Choroid plexus epithelial cell (primary cell): Measurements from ENCODE around the gene DSG2.

Source experiments
- DNase-seq: peaks from one replicate; pipeline ENCODE4 v3.0.0-alpha.2; 2010; ENCODE audit warnings: low read depth
- H3K4me3 ChIP-seq: 2 replicates; pipeline ENCODE4 v1.5.1; 2011; ENCODE audit warnings: low read depth, mild to moderate bottlenecking, control low read depth, low read length, moderate library complexity
- TF ChIP-seq, protein P1 (sequence below): conservative IDR thresholded peaks from 2 replicates; pipeline ENCODE4 v1.5.1; 2011; ENCODE audit warnings: low read depth, mild to moderate bottlenecking, control low read depth, inconsistent platforms, low read length, moderate library complexity

Gene DSG2

DNA sequence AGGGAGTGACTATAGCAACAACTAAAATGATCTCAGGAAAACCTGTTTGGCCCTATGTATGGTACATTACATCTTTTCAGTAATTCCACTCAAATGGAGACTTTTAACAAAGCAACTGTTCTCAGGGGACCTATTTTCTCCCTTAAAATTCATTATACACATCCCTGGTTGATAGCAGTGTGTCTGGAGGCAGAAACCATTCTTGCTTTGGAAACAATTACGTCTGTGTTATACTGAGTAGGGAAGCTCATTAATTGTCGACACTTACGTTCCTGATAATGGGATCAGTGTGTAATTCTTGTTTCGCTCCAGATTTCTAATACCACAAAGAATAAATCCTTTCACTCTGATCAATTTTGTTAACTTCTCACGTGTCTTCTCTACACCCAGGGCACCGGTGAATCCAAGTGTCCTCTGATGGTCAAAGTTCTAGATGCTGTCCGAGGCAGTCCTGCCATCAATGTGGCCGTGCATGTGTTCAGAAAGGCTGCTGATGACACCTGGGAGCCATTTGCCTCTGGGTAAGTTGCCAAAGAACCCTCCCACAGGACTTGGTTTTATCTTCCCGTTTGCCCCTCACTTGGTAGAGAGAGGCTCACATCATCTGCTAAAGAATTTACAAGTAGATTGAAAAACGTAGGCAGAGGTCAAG lies 94.7 kb downstream of the DSG2 start:
- no peak overlapping the region for H3K4me3 ChIP-seq
- TF ChIP-seq, protein P1, sequence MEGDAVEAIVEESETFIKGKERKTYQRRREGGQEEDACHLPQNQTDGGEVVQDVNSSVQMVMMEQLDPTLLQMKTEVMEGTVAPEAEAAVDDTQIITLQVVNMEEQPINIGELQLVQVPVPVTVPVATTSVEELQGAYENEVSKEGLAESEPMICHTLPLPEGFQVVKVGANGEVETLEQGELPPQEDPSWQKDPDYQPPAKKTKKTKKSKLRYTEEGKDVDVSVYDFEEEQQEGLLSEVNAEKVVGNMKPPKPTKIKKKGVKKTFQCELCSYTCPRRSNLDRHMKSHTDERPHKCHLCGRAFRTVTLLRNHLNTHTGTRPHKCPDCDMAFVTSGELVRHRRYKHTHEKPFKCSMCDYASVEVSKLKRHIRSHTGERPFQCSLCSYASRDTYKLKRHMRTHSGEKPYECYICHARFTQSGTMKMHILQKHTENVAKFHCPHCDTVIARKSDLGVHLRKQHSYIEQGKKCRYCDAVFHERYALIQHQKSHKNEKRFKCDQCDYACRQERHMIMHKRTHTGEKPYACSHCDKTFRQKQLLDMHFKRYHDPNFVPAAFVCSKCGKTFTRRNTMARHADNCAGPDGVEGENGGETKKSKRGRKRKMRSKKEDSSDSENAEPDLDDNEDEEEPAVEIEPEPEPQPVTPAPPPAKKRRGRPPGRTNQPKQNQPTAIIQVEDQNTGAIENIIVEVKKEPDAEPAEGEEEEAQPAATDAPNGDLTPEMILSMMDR, result no peak
- DNase-seq, result no peak

DNA sequence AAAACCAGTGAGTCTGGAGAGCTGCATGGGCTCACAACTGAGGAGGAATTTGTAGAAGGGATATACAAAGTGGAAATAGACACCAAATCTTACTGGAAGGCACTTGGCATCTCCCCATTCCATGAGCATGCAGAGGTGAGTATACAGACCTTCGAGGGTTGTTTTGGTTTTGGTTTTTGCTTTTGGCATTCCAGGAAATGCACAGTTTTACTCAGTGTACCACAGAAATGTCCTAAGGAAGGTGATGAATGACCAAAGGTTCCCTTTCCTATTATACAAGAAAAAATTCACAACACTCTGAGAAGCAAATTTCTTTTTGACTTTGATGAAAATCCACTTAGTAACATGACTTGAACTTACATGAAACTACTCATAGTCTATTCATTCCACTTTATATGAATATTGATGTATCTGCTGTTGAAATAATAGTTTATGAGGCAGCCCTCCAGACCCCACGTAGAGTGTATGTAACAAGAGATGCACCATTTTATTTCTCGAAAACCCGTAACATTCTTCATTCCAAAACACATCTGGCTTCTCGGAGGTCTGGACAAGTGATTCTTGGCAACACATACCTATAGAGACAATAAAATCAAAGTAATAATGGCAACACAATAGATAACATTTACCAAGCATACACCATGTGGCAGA lies 97.3 kb downstream of the DSG2 start:
- TF ChIP-seq, protein P1, result no peak
- no peak for DNase-seq
- H3K4me3 ChIP-seq, result no peak overlapping the region

DNA sequence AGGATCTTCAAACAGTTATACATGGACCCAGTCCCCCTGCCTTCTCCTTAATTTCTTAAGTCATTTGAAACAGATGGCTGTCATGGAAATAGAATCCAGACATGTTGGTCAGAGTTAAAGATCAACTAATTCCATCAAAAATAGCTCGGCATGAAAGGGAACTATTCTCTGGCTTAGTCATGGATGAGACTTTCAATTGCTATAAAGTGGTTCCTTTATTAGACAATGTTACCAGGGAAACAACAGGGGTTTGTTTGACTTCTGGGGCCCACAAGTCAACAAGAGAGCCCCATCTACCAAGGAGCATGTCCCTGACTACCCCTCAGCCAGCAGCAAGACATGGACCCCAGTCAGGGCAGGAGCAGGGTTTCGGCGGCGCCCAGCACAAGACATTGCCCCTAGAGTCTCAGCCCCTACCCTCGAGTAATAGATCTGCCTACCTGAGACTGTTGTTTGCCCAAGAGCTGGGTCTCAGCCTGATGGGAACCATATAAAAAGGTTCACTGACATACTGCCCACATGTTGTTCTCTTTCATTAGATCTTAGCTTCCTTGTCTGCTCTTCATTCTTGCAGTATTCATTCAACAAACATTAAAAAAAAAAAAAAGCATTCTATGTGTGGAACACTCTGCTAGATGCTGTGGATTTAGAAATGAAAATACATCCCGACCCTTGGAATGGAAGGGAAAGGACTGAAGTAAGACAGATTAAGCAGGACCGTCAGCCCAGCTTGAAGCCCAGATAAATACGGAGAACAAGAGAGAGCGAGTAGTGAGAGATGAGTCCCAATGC lies 98.3 kb downstream of the DSG2 start:
- DNase-seq, result peak; percentile 3
- H3K4me3 ChIP-seq, result no peak overlapping the region
- TF ChIP-seq, protein P1, result no peak

DNA sequence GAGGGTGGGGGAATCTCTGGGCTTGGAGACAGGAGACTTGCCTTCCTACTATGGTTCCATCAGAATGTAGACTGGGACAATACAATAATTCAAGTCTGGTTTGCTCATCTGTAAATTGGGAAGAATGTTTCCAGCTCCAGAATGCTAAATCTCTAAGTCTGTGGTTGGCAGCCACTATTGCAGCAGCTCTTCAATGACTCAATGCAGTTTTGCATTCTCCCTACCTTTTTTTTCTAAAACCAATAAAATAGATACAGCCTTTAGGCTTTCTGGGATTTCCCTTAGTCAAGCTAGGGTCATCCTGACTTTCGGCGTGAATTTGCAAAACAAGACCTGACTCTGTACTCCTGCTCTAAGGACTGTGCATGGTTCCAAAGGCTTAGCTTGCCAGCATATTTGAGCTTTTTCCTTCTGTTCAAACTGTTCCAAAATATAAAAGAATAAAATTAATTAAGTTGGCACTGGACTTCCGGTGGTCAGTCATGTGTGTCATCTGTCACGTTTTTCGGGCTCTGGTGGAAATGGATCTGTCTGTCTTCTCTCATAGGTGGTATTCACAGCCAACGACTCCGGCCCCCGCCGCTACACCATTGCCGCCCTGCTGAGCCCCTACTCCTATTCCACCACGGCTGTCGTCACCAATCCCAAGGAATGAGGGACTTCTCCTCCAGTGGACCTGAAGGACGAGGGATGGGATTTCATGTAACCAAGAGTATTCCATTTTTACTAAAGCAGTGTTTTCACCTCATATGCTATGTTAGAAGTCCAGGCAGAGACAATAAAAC lies 100.2 kb downstream of the DSG2 start:
- TF ChIP-seq, protein P1, result no peak
- H3K4me3 ChIP-seq, result no peak overlapping the region
- no peak for DNase-seq
